MCF 10A (cell line): ENCODE measurements around the gene OR10C1. TPM values are rescaled to one million over a fixed set of nuclear protein-coding genes. Genes with fewer than 3 reads are reported as not detected.

Experiments
- Bru-seq: library from RNA; stranded (reverse); fragments of 400-500 nt; gene quantifications from one replicate; lab custom pipeline; 2021; lab: Mats Ljungman, UMichigan
- BruChase-seq, 2 experiments: library from RNA; stranded (reverse); fragments of 400-500 nt; gene quantifications; one replicate each; lab custom pipeline; 2021; lab: Mats Ljungman, UMichigan
- BruUV-seq: library from RNA; stranded (reverse); fragments of 400-500 nt; replicated peaks from 2 replicates; lab custom pipeline; 2021; lab: Mats Ljungman, UMichigan
- CTCF ChIA-PET: fragments of 300-600 bp; sonication (Branson Sonifier 250); formaldehyde crosslinking; extraction: SDS; loops from one replicate; lab custom pipeline; 2021; ENCODE audit warnings: antibody characterized with exemption, inconsistent platforms; lab: Yijun Ruan, JAX
- POLR2A ChIA-PET: fragments of 300-600, 350-650 bp; sonication (Branson Sonifier 250); formaldehyde crosslinking; extraction: SDS; loops from one replicate; lab custom pipeline; 2020; ENCODE audit warnings: antibody characterized with exemption, inconsistent platforms; lab: Yijun Ruan, JAX
- DNase-seq: peaks from one replicate; pipeline ENCODE4 v3.0.0-alpha.2; 2018; ENCODE audit not compliant: unreplicated experiment
- H3K27ac Mint-ChIP-seq: one replicate; pipeline ENCODE4 v1.8.0; 2022; ENCODE audit warnings: mild to moderate bottlenecking, low read depth, mixed read lengths; ENCODE audit not compliant: unreplicated experiment
- H3K27me3 Mint-ChIP-seq: one replicate; pipeline ENCODE4 v1.8.0; 2022; ENCODE audit warnings: mixed read lengths; ENCODE audit not compliant: insufficient read depth, unreplicated experiment
- H3K36me3 Mint-ChIP-seq: one replicate; pipeline ENCODE4 v1.8.0; 2022; ENCODE audit warnings: mild to moderate bottlenecking, moderate library complexity, mixed read lengths; ENCODE audit not compliant: insufficient read depth, unreplicated experiment
- H3K4me1 Mint-ChIP-seq: one replicate; pipeline ENCODE4 v1.8.0; 2022; ENCODE audit warnings: mixed read lengths; ENCODE audit not compliant: insufficient read depth, unreplicated experiment
- H3K4me3 Mint-ChIP-seq: one replicate; pipeline ENCODE4 v1.8.0; 2022; ENCODE audit warnings: mild to moderate bottlenecking, moderate library complexity, mixed read lengths; ENCODE audit not compliant: unreplicated experiment
- H3K9me3 Mint-ChIP-seq: one replicate; pipeline ENCODE4 v1.8.0; 2022; ENCODE audit warnings: mixed read lengths; ENCODE audit not compliant: unreplicated experiment
- intact Hi-C: fragments of 100-400 bp; cut with micrococcal nuclease; formaldehyde crosslinking; loops from 2 replicates; pipeline ENCODE4 v1.14.1; 2022
- long read RNA-seq: library from polyadenylated mRNA; stranded (forward); transcript quantifications from one replicate; pipeline ENCODE4 v2.0.0, GENCODE V29; 2022
- total RNA-seq: library from RNA; stranded (reverse); gene quantifications from 2 replicates; pipeline ENCODE4 v1.2.3, GENCODE V29; 2022
- TF ChIP-seq, protein P1 (sequence below): fragments of 200-600 bp; IDR thresholded peaks from one replicate; pipeline ENCODE4 v1.8.0; 2022; ENCODE audit warnings: antibody characterized with exemption, mild to moderate bottlenecking; ENCODE audit not compliant: unreplicated experiment

The OR10C1 gene, protein sequence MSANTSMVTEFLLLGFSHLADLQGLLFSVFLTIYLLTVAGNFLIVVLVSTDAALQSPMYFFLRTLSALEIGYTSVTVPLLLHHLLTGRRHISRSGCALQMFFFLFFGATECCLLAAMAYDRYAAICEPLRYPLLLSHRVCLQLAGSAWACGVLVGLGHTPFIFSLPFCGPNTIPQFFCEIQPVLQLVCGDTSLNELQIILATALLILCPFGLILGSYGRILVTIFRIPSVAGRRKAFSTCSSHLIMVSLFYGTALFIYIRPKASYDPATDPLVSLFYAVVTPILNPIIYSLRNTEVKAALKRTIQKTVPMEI
- total RNA-seq (not detected in 2 replicates), Bru-seq, nascent RNA (not detected), BruChase-seq, experiment 1, labeled RNA remaining after a 6-hour chase (not detected), BruChase-seq, experiment 2, labeled RNA remaining after a 2-hour chase (not detected)
- long read RNA-seq = 0 reads

DNA sequence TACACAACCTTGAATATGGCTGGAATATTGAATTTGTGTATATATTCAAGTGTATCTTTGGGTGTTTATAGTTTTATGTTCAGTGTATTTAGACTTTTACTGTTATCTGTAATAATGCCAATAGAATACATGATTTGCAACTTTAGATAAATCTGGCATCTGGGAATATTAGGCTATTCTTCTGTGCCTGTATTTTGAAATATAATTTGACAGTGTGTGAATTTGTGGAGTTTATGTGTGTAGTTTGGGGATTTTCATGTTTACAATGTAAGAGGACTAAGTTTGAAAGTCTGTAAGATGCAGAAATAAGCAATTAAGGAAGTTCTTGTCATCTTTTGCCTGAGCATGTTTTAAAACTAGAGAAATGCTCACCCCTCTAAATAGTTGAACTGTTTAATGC, at the start of gene OR10C1:
OR10C1 (plus strand) TSS at position 301 of the 400 bp plus-strand sequence. CDS start 710 bp downstream, outside the sequence.
- ChIA-PET POLR2A (no interaction called here), CTCF (interaction anchor here (0.6 kb wide), 1 partner anchor 592 kb away, joined by 3 read pairs; no protein-coding TSS in a partner anchor)
- BruUV-seq = no TSS peak
- Mint-ChIP-seq H3K27ac (no peak within 1 kb of the TSS), H3K9me3 (no peaks in the 10 kb centered on the region), H3K4me1 (no peaks in the 10 kb centered on the region), H3K27me3 (peaks cover 65% of the 10 kb centered on the region), H3K36me3 (no peaks in the 10 kb centered on the region), H3K4me3 (no peak within 1 kb of the TSS)
- TF ChIP-seq, protein P1, sequence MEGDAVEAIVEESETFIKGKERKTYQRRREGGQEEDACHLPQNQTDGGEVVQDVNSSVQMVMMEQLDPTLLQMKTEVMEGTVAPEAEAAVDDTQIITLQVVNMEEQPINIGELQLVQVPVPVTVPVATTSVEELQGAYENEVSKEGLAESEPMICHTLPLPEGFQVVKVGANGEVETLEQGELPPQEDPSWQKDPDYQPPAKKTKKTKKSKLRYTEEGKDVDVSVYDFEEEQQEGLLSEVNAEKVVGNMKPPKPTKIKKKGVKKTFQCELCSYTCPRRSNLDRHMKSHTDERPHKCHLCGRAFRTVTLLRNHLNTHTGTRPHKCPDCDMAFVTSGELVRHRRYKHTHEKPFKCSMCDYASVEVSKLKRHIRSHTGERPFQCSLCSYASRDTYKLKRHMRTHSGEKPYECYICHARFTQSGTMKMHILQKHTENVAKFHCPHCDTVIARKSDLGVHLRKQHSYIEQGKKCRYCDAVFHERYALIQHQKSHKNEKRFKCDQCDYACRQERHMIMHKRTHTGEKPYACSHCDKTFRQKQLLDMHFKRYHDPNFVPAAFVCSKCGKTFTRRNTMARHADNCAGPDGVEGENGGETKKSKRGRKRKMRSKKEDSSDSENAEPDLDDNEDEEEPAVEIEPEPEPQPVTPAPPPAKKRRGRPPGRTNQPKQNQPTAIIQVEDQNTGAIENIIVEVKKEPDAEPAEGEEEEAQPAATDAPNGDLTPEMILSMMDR = no peak
- intact Hi-C loops = no loop called here
- no peak for DNase-seq

DNA sequence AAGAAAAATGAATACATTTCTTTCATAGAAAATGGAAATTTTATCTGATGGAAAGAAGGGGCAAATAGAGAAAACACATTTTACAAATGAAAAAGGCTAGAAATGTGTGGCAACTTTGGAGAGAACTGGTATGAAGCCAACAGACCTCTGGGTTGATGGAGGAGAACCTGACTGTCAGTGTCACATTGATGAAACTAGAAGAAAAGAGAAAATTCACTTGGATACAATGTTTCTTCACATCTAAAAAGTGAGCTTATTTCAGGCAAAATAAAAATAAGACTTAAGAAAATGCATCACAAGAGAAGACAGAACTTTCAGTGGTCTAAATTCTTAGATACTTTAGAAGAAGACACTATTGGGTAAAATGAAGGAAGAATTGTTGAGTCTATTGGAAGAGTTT, 43.8 kb upstream of the OR10C1 start, which contains the start of gene OR12D2:
OR12D2 (plus strand) TSS at position 301 of the 400 bp plus-strand sequence. CDS start 1,069 bp downstream, outside the sequence.
- H3K27me3 Mint-ChIP-seq = peaks cover 82% of the 10 kb centered on the region
- no peaks in the 10 kb centered on the region for H3K4me1 Mint-ChIP-seq
- ChIA-PET CTCF (interaction anchor here (0.7 to 1.4 kb wide), 2 partner anchors 180 to 194 kb away, joined by 3 to 4 read pairs; no protein-coding TSS in a partner anchor), POLR2A (no interaction called here)
- no peak within 1 kb of the TSS for H3K4me3 Mint-ChIP-seq
- intact Hi-C loops = no loop called here
- no peak for DNase-seq
- no peaks in the 10 kb centered on the region for H3K9me3 Mint-ChIP-seq
- TF ChIP-seq, protein P1 = no peak
- H3K36me3 Mint-ChIP-seq = no peaks in the 10 kb centered on the region
- H3K27ac Mint-ChIP-seq = no peak within 1 kb of the TSS
- BruUV-seq = no TSS peak

DNA sequence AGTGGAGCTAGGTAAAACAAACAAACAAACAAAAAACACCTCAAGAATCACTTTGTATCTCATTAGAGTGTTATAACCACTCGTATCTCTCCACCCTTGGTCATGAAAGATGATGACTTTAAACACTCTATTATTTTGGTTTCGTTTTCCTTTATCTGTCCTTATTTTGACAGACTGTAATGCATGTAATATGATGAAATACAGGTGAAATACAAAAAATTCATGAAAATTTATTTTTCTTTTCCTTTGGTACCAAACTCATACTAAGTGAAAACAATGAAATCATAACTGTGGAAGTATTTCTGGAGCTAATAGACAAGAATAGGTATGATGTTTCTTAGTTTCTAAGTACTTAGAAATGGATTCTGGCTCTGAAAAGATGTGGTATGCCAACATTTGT, 39.6 kb upstream of the OR10C1 start:
- H3K36me3 Mint-ChIP-seq = no peaks in the 10 kb centered on the region

DNA sequence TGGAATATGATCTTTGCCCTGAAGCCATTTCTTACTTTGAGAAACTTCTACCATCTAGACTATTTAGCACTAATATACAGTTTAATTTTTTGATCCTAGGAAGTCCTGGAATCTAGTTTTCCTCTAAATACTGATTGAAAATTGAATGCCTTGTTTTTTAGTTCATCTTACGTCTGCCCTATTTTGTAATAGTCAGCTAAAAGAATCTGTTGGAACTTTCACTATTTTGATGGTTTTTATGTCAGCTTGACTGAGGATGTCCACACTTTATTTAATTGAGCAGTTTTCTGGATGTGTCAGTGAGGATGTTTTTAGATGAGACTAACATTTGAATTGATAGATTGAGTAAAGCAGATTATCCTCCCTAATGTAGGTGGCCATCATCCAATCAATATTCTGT, 35.3 kb upstream of the OR10C1 start:
- no peak for DNase-seq
- H3K4me1 Mint-ChIP-seq = no peaks in the 10 kb centered on the region
- no peak overlapping the region for H3K4me3 Mint-ChIP-seq
- no peak overlapping the region for H3K27ac Mint-ChIP-seq
- H3K9me3 Mint-ChIP-seq = peaks cover 10% of the 10 kb centered on the region
- no TSS peak for BruUV-seq
- H3K36me3 Mint-ChIP-seq = no peaks in the 10 kb centered on the region
- H3K27me3 Mint-ChIP-seq = peaks cover 92% of the 10 kb centered on the region
- intact Hi-C loops = no loop called here
- ChIA-PET POLR2A (interaction anchor here (0.6 kb wide), 1 partner anchor 980 kb away, joined by 3 read pairs; no protein-coding TSS in a partner anchor), CTCF (no interaction called here)
- TF ChIP-seq, protein P1 = no peak

More for the DNA sequence above, 39.6 kb upstream of the OR10C1 start:
- no peak overlapping the region for H3K27ac Mint-ChIP-seq
- no peak overlapping the region for H3K4me3 Mint-ChIP-seq
- H3K27me3 Mint-ChIP-seq = peaks cover 96% of the 10 kb centered on the region
- DNase-seq = no peak
- H3K4me1 Mint-ChIP-seq = no peaks in the 10 kb centered on the region
- intact Hi-C loops = no loop called here
- POLR2A ChIA-PET = no interaction called here
- CTCF ChIA-PET = no interaction called here
- no TSS peak for BruUV-seq
- TF ChIP-seq, protein P1 = no peak
- H3K9me3 Mint-ChIP-seq = no peaks in the 10 kb centered on the region
